Measurements from ENCODE around the gene PPWD1.
A peak's percentile ranks its signal among the peaks of the same experiment; 100 is the strongest.

PPWD1 gene

DNA sequence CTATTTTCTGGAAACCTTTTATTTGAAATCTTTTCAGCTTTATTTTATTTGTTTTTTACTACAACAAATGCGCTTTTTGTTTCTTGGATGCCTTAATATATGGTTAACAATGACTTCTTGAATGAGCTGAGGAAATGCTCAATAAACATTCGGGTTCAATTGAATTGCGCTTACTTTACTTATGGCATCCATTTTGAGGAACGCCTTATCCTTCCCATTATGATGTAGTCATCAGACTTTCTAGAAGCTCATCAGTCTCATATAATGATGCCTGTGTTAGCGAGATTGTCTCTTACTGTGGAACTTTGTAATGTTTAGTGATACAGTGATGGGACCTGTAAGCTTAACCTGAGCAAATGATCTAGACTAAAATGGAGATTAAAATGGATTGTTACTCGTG lies 62.6 kb downstream of the PPWD1 start:
- H3K36me3 ChIP-seq (ENCODE audit: control insufficient read depth, insufficient read depth, low read length) = no peaks in the 10 kb centered on the region
- no peaks in the 10 kb centered on the region for H3K27me3 ChIP-seq (ENCODE audit: control insufficient read depth, insufficient read depth, low read length)
- H3K9ac ChIP-seq (ENCODE audit: low read length) = peak overlapping the region; percentile 22
- H3K4me1 ChIP-seq (ENCODE audit: control insufficient read depth, insufficient read depth, low read length) = peaks cover 14% of the 10 kb centered on the region
- H3K27ac ChIP-seq (ENCODE audit: low read depth, low read length) = no peak overlapping the region
- peak overlapping the region; percentile 95 for H3K4me3 ChIP-seq (ENCODE audit: low read length)

DNA sequence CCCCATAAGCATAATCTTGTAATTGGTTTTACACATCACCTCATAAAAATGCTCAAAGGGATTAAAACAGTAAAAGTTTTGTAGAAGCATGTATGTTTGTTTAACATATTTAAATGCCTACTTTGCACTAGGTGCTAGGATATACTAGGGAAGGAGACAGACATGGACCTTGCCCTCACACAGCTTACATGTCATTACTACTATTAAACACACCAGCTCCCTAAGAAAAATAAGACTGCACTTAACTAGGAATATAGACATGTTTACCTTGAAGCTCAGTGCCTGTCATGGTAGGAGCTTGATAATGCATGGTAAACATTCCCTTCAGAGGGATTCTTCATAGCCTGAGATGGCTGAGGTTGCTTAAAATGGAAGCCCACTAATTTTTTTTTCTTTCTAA lies 67.9 kb downstream of the PPWD1 start:
- no peaks in the 10 kb centered on the region for H3K27me3 ChIP-seq (ENCODE audit: control insufficient read depth, insufficient read depth, low read length)
- H3K9ac ChIP-seq (ENCODE audit: low read length) = no peak overlapping the region
- H3K36me3 ChIP-seq (ENCODE audit: control insufficient read depth, insufficient read depth, low read length) = no peaks in the 10 kb centered on the region
- peaks cover under 1% of the 10 kb centered on the region for H3K4me1 ChIP-seq (ENCODE audit: control insufficient read depth, insufficient read depth, low read length)
- no peak overlapping the region for H3K4me3 ChIP-seq (ENCODE audit: low read length)
- no peak overlapping the region for H3K27ac ChIP-seq (ENCODE audit: low read depth, low read length)

Data from rectal smooth muscle tissue (tissue), 1 donor.